ENCODE measurements around the gene FAM107B.
"Not testable (repeated sequence)": the region's sequence is repeated elsewhere in the genome, so short reads cannot be mapped to it uniquely, and the experiment has no call there.

The FAM107B gene

GRCh38 chr10:14712991-14713424, 61.7 kb downstream of the FAM107B start:
- H3K27ac ChIP-seq (ENCODE audit: low read depth, low read length): no peak overlapping the region
- H3K4me3 ChIP-seq (ENCODE audit: low read depth in 1 of 2, low read length in 2 of 2): no peak overlapping the region
- H3K4me1 ChIP-seq (ENCODE audit: control insufficient read depth in 1 of 2, insufficient read depth in 2 of 2, low read length in 2 of 2): no peaks in the 10 kb centered on the region
- H3K9me3 ChIP-seq (ENCODE audit: control insufficient read depth in 1 of 2, low read length in 2 of 2): no peaks in the 10 kb centered on the region
- H3K36me3 ChIP-seq (ENCODE audit: control insufficient read depth in 1 of 2, insufficient read depth in 2 of 2, low read length in 2 of 2): no peaks in the 10 kb centered on the region
- no peaks in the 10 kb centered on the region for H3K27me3 ChIP-seq (ENCODE audit: control insufficient read depth in 1 of 2, insufficient read depth in 2 of 2, low read length in 2 of 2)
- no peak overlapping the region for H3K9ac ChIP-seq (ENCODE audit: low read depth in 1 of 2, low read length in 2 of 2)

GRCh38 chr10:14709344-14709743, 65.4 kb downstream of the FAM107B start:
- H3K4me3 ChIP-seq (ENCODE audit: low read depth in 1 of 2, low read length in 2 of 2); H3K9me3 ChIP-seq (ENCODE audit: control insufficient read depth in 1 of 2, low read length in 2 of 2); H3K4me1 ChIP-seq (ENCODE audit: control insufficient read depth in 1 of 2, insufficient read depth in 2 of 2, low read length in 2 of 2); H3K27ac ChIP-seq (ENCODE audit: low read depth, low read length); H3K27me3 ChIP-seq (ENCODE audit: control insufficient read depth in 1 of 2, insufficient read depth in 2 of 2, low read length in 2 of 2); H3K9ac ChIP-seq (ENCODE audit: low read depth in 1 of 2, low read length in 2 of 2); H3K36me3 ChIP-seq (ENCODE audit: control insufficient read depth in 1 of 2, insufficient read depth in 2 of 2, low read length in 2 of 2): not testable (repeated sequence)

DNA sequence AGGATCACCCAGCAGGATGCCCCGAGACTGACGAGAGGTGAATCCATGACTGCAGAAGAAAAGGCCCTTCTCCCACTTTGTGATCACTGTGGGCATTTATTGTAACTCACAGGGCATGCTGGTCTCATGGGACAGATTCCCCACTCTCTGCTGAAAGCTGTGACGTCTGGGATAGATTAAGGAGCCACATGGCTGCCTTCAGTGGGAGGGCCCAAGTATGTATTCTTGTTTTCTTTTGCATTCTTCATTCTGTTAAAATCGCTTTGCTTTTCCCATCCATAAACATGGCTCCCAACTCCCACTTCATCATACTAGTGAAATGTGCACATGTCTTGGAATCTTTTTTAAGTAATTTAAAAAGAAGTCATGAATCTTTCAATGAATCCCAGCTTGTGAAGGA, 67.2 kb downstream of the FAM107B start:
- H3K9ac ChIP-seq (ENCODE audit: low read depth in 1 of 2, low read length in 2 of 2): no peak overlapping the region
- no peaks in the 10 kb centered on the region for H3K9me3 ChIP-seq (ENCODE audit: control insufficient read depth in 1 of 2, low read length in 2 of 2)
- no peak overlapping the region for H3K4me3 ChIP-seq (ENCODE audit: low read depth in 1 of 2, low read length in 2 of 2)
- no peaks in the 10 kb centered on the region for H3K4me1 ChIP-seq (ENCODE audit: control insufficient read depth in 1 of 2, insufficient read depth in 2 of 2, low read length in 2 of 2)
- no peak overlapping the region for H3K27ac ChIP-seq (ENCODE audit: low read depth, low read length)
- H3K27me3 ChIP-seq (ENCODE audit: control insufficient read depth in 1 of 2, insufficient read depth in 2 of 2, low read length in 2 of 2): no peaks in the 10 kb centered on the region
- no peaks in the 10 kb centered on the region for H3K36me3 ChIP-seq (ENCODE audit: control insufficient read depth in 1 of 2, insufficient read depth in 2 of 2, low read length in 2 of 2)

DNA sequence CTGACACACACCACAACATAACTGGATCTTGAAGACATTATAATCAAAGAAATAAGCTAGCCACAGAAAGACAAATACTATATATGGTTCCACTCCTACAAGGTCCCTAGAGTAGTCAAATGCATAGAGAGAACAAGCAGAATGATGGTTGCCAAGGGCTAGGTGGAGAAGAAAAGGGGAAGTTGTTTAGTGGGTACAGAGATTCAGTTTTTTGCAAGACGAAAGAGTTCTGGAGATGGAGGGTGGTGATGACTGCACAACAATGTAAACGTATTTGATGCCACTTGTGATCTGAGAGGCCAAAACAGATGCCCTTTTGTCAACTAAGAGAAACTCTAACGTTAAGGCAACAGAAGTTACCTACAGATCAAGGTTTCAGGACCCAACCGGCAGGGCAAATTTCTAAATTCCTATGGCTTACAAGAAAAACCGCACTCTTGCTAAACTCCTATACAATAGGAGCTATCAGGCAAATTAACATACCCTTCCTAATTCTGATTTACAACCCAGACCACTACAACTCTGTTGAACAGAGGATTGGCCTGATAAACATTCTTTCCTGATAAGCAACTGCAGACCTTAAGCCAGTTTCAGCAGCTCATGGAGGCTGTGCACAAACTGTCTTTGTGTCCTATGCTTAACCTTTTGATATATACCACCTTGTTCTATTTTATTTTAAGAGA, 69.0 kb downstream of the FAM107B start:
- Histone ChIP-seq H3K27me3 (ENCODE audit: control insufficient read depth in 1 of 2, insufficient read depth in 2 of 2, low read length in 2 of 2) (no peaks in the 10 kb centered on the region), H3K9me3 (ENCODE audit: control insufficient read depth in 1 of 2, low read length in 2 of 2) (no peaks in the 10 kb centered on the region), H3K4me3 (ENCODE audit: low read depth in 1 of 2, low read length in 2 of 2) (no peak overlapping the region), H3K4me1 (ENCODE audit: control insufficient read depth in 1 of 2, insufficient read depth in 2 of 2, low read length in 2 of 2) (no peaks in the 10 kb centered on the region), H3K36me3 (ENCODE audit: control insufficient read depth in 1 of 2, insufficient read depth in 2 of 2, low read length in 2 of 2) (no peaks in the 10 kb centered on the region), H3K9ac (ENCODE audit: low read depth in 1 of 2, low read length in 2 of 2) (no peak overlapping the region), H3K27ac (ENCODE audit: low read depth, low read length) (no peak overlapping the region)

- Histone ChIP-seq H3K4me1 (ENCODE audit: control insufficient read depth in 1 of 2, insufficient read depth in 2 of 2, low read length in 2 of 2) (no peaks in the 10 kb centered on the region), H3K27ac (ENCODE audit: low read depth, low read length) (no peak overlapping the region), H3K27me3 (ENCODE audit: control insufficient read depth in 1 of 2, insufficient read depth in 2 of 2, low read length in 2 of 2) (no peaks in the 10 kb centered on the region), H3K9me3 (ENCODE audit: control insufficient read depth in 1 of 2, low read length in 2 of 2) (no peaks in the 10 kb centered on the region), H3K36me3 (ENCODE audit: control insufficient read depth in 1 of 2, insufficient read depth in 2 of 2, low read length in 2 of 2) (no peaks in the 10 kb centered on the region), H3K4me3 (ENCODE audit: low read depth in 1 of 2, low read length in 2 of 2) (no peak overlapping the region), H3K9ac (ENCODE audit: low read depth in 1 of 2, low read length in 2 of 2) (no peak overlapping the region)
Measured at GRCh38 chr10:14703631-14704001, 71.1 kb downstream of the FAM107B start.

- H3K27ac ChIP-seq (ENCODE audit: low read depth, low read length): no peak overlapping the region
- no peak overlapping the region for H3K9ac ChIP-seq (ENCODE audit: low read depth in 1 of 2, low read length in 2 of 2)
- H3K4me3 ChIP-seq (ENCODE audit: low read depth in 1 of 2, low read length in 2 of 2): no peak overlapping the region
- no peaks in the 10 kb centered on the region for H3K9me3 ChIP-seq (ENCODE audit: control insufficient read depth in 1 of 2, low read length in 2 of 2)
- H3K27me3 ChIP-seq (ENCODE audit: control insufficient read depth in 1 of 2, insufficient read depth in 2 of 2, low read length in 2 of 2): no peaks in the 10 kb centered on the region
- H3K36me3 ChIP-seq (ENCODE audit: control insufficient read depth in 1 of 2, insufficient read depth in 2 of 2, low read length in 2 of 2): no peaks in the 10 kb centered on the region
- no peaks in the 10 kb centered on the region for H3K4me1 ChIP-seq (ENCODE audit: control insufficient read depth in 1 of 2, insufficient read depth in 2 of 2, low read length in 2 of 2)
Measured at GRCh38 chr10:14701466-14701865, 73.2 kb downstream of the FAM107B start.

GRCh38 chr10:14700546-14700945, 74.2 kb downstream of the FAM107B start:
- H3K27me3 ChIP-seq (ENCODE audit: control insufficient read depth in 1 of 2, insufficient read depth in 2 of 2, low read length in 2 of 2): no peaks in the 10 kb centered on the region
- H3K4me3 ChIP-seq (ENCODE audit: low read depth in 1 of 2, low read length in 2 of 2): no peak overlapping the region
- H3K27ac ChIP-seq (ENCODE audit: low read depth, low read length): no peak overlapping the region
- H3K4me1 ChIP-seq (ENCODE audit: control insufficient read depth in 1 of 2, insufficient read depth in 2 of 2, low read length in 2 of 2): no peaks in the 10 kb centered on the region
- no peaks in the 10 kb centered on the region for H3K9me3 ChIP-seq (ENCODE audit: control insufficient read depth in 1 of 2, low read length in 2 of 2)
- no peak overlapping the region for H3K9ac ChIP-seq (ENCODE audit: low read depth in 1 of 2, low read length in 2 of 2)
- H3K36me3 ChIP-seq (ENCODE audit: control insufficient read depth in 1 of 2, insufficient read depth in 2 of 2, low read length in 2 of 2): no peaks in the 10 kb centered on the region

- no peak overlapping the region for H3K27ac ChIP-seq (ENCODE audit: low read depth, low read length)
Measured at GRCh38 chr10:14699482-14699881, 75.2 kb downstream of the FAM107B start.

DNA sequence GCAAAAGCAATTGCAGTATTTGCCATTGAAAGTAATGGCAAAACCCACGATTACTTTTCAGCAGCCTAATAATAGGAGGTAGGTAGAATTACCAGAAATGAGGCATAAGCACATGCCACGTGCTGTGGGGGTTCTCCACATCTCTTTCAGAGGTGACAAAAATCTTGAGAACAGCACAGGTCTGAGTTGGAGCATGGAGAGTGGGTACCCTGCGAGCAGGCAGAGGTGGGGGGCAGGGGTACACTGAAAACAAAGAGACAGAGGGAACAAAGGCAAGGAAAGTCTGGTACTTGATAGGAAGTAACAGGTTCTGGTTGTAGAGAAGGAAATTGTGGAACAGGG, 75.9 kb downstream of the FAM107B start:
- Histone ChIP-seq H3K9me3 (ENCODE audit: control insufficient read depth in 1 of 2, low read length in 2 of 2) (no peaks in the 10 kb centered on the region), H3K27ac (ENCODE audit: low read depth, low read length) (no peak overlapping the region), H3K4me3 (ENCODE audit: low read depth in 1 of 2, low read length in 2 of 2) (no peak overlapping the region), H3K27me3 (ENCODE audit: control insufficient read depth in 1 of 2, insufficient read depth in 2 of 2, low read length in 2 of 2) (no peaks in the 10 kb centered on the region), H3K36me3 (ENCODE audit: control insufficient read depth in 1 of 2, insufficient read depth in 2 of 2, low read length in 2 of 2) (no peaks in the 10 kb centered on the region), H3K9ac (ENCODE audit: low read depth in 1 of 2, low read length in 2 of 2) (no peak overlapping the region), H3K4me1 (ENCODE audit: control insufficient read depth in 1 of 2, insufficient read depth in 2 of 2, low read length in 2 of 2) (no peaks in the 10 kb centered on the region)

More at GRCh38 chr10:14699482-14699881, 75.2 kb downstream of the FAM107B start:
- Histone ChIP-seq H3K27me3 (ENCODE audit: control insufficient read depth in 1 of 2, insufficient read depth in 2 of 2, low read length in 2 of 2) (no peaks in the 10 kb centered on the region), H3K4me1 (ENCODE audit: control insufficient read depth in 1 of 2, insufficient read depth in 2 of 2, low read length in 2 of 2) (no peaks in the 10 kb centered on the region), H3K4me3 (ENCODE audit: low read depth in 1 of 2, low read length in 2 of 2) (no peak overlapping the region), H3K9me3 (ENCODE audit: control insufficient read depth in 1 of 2, low read length in 2 of 2) (no peaks in the 10 kb centered on the region), H3K9ac (ENCODE audit: low read depth in 1 of 2, low read length in 2 of 2) (no peak overlapping the region), H3K36me3 (ENCODE audit: control insufficient read depth in 1 of 2, insufficient read depth in 2 of 2, low read length in 2 of 2) (no peaks in the 10 kb centered on the region)

DNA sequence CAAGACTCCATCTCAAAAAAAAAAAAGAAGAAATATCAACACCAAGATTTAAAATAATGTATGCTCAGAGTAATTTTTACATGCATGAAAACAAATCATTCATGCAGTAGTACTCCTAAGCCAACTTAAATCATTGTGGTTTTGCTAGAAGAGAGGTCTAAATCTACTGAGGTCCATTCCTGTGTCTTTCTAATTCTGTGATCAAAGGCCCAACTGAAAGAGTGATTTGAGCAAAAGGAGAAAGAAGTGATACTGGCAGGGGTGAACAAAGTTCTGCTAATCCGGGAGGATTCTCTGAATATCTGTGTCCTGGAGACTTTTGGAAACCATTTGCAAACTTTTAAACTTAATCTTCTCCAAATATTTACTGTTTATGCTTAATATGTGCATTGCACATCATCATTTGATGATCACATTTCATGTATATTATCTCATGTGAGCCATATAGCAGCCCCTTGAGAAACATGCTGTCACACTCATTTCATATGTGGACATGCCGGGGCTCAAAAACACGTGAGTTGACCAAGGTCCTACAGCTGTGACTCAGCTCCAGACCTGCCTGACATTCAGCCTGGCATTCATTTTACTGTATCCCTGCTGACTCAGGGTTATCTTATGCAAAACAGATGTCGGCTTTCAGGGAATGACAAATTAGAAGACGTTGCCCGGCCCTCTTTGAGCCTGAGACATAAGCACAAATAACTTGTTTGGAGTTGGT, 76.4 kb downstream of the FAM107B start:
- no peak overlapping the region for H3K9ac ChIP-seq (ENCODE audit: low read depth in 1 of 2, low read length in 2 of 2)
- no peak overlapping the region for H3K4me3 ChIP-seq (ENCODE audit: low read depth in 1 of 2, low read length in 2 of 2)
- no peaks in the 10 kb centered on the region for H3K4me1 ChIP-seq (ENCODE audit: control insufficient read depth in 1 of 2, insufficient read depth in 2 of 2, low read length in 2 of 2)
- no peaks in the 10 kb centered on the region for H3K9me3 ChIP-seq (ENCODE audit: control insufficient read depth in 1 of 2, low read length in 2 of 2)
- no peak overlapping the region for H3K27ac ChIP-seq (ENCODE audit: low read depth, low read length)
- H3K27me3 ChIP-seq (ENCODE audit: control insufficient read depth in 1 of 2, insufficient read depth in 2 of 2, low read length in 2 of 2): no peaks in the 10 kb centered on the region
- H3K36me3 ChIP-seq (ENCODE audit: control insufficient read depth in 1 of 2, insufficient read depth in 2 of 2, low read length in 2 of 2): no peaks in the 10 kb centered on the region

Data from duodenal mucosa (tissue), 2 donors.